NOMO-1 treated with DMSO at 0.1 percent for 48 hours (cell line): ENCODE measurements around the gene BIN2.

Source experiments
- DNase-seq: peaks from one replicate; lab custom pipeline; 2025; ENCODE audit not compliant: unreplicated experiment; lab: John Stamatoyannopoulos, UW

Gene BIN2

GRCh38 chr12:51323966-51324895 is at the start of gene BIN2:
BIN2 (minus strand) TSS chr12:51324174; CDS start chr12:51324102, 72 bp downstream.
- peak; percentile 76 for DNase-seq

GRCh38 chr12:51373187-51373586 is 49.2 kb upstream of the BIN2 start:
- peak; percentile 53 for DNase-seq

GRCh38 chr12:51372021-51372420 is 48.0 kb upstream of the BIN2 start:
- DNase-seq, result no peak

GRCh38 chr12:51371295-51371953 is 47.5 kb upstream of the BIN2 start:
- DNase-seq, result no peak

- DNase-seq, result no peak
These were observed 46.7 kb upstream of the BIN2 start for GRCh38 chr12:51370667-51371066.

GRCh38 chr12:51369581-51369980 is 45.6 kb upstream of the BIN2 start:
- no peak for DNase-seq

- peak; percentile 79 for DNase-seq
These were observed 44.9 kb upstream of the BIN2 start for GRCh38 chr12:51368640-51369517.

- DNase-seq, result no peak
These were observed 41.3 kb upstream of the BIN2 start for GRCh38 chr12:51365276-51365675.

GRCh38 chr12:51364001-51364400 is 40.0 kb upstream of the BIN2 start:
- DNase-seq, result no peak

- DNase-seq, result no peak
These were observed 38.9 kb upstream of the BIN2 start for GRCh38 chr12:51362747-51363342.

GRCh38 chr12:51362307-51362706 is 38.3 kb upstream of the BIN2 start:
- no peak for DNase-seq

GRCh38 chr12:51361161-51362016 is 37.4 kb upstream of the BIN2 start:
- DNase-seq, result no peak

GRCh38 chr12:51360315-51360714 is 36.3 kb upstream of the BIN2 start:
- no peak for DNase-seq

- DNase-seq, result no peak
These were observed 35.9 kb upstream of the BIN2 start for GRCh38 chr12:51359851-51360250.

- no peak for DNase-seq
These were observed 34.5 kb upstream of the BIN2 start for GRCh38 chr12:51358496-51358895.

- DNase-seq, result no peak
These were observed 33.5 kb upstream of the BIN2 start for GRCh38 chr12:51357374-51358047.

- peak; percentile 38 for DNase-seq
These were observed 28.0 kb upstream of the BIN2 start for GRCh38 chr12:51351913-51352532.

GRCh38 chr12:51349026-51349425 is 25.1 kb upstream of the BIN2 start:
- no peak for DNase-seq

- DNase-seq, result no peak
These were observed 24.1 kb upstream of the BIN2 start for GRCh38 chr12:51348116-51348515.
